ENCODE data around the gene PDPK1.
A peak's percentile ranks its signal among the peaks of the same experiment; 100 is the strongest.
"Not testable (repeated sequence)": the region's sequence is repeated elsewhere in the genome, so short reads cannot be mapped to it uniquely, and the experiment has no call there.

Gene PDPK1

GRCh38 chr16:2587891-2588565 is 50.2 kb downstream of the PDPK1 start:
- DNase-seq (ENCODE audit: low spot score): no peak

- no peak for DNase-seq (ENCODE audit: low spot score)
These were observed 53.8 kb downstream of the PDPK1 start for GRCh38 chr16:2591476-2592240.

- DNase-seq (ENCODE audit: low spot score): no peak
These were observed 55.0 kb downstream of the PDPK1 start for GRCh38 chr16:2592786-2593185.

- DNase-seq (ENCODE audit: low spot score): no peak
These were observed 57.8 kb downstream of the PDPK1 start for GRCh38 chr16:2595393-2596205.

- DNase-seq (ENCODE audit: low spot score): no peak
These were observed 59.1 kb downstream of the PDPK1 start for GRCh38 chr16:2596747-2597559.

GRCh38 chr16:2597560-2597902 is 59.7 kb downstream of the PDPK1 start:
- DNase-seq (ENCODE audit: low spot score): no peak

- DNase-seq (ENCODE audit: low spot score): no peak
These were observed 60.4 kb downstream of the PDPK1 start for GRCh38 chr16:2598133-2598641.

- DNase-seq (ENCODE audit: low spot score): no peak
These were observed 60.9 kb downstream of the PDPK1 start for GRCh38 chr16:2598723-2599122.

GRCh38 chr16:2599165-2599564 is 61.3 kb downstream of the PDPK1 start:
- not testable (repeated sequence) for DNase-seq (ENCODE audit: low spot score)

- not testable (repeated sequence) for DNase-seq (ENCODE audit: low spot score)
These were observed 62.0 kb downstream of the PDPK1 start for GRCh38 chr16:2599785-2600184.

GRCh38 chr16:2601301-2602025 is 63.6 kb downstream of the PDPK1 start:
- DNase-seq (ENCODE audit: low spot score): not testable (repeated sequence)

- not testable (repeated sequence) for DNase-seq (ENCODE audit: low spot score)
These were observed 64.4 kb downstream of the PDPK1 start for GRCh38 chr16:2602175-2602574.

GRCh38 chr16:2603165-2604015 is 65.6 kb downstream of the PDPK1 start:
- DNase-seq (ENCODE audit: low spot score): peak; percentile 95

GRCh38 chr16:2604016-2604369 is 66.2 kb downstream of the PDPK1 start:
- DNase-seq (ENCODE audit: low spot score): peak; percentile 32

GRCh38 chr16:2606820-2607219 is 69.0 kb downstream of the PDPK1 start:
- DNase-seq (ENCODE audit: low spot score): not testable (repeated sequence)

- not testable (repeated sequence) for DNase-seq (ENCODE audit: low spot score)
These were observed 71.5 kb downstream of the PDPK1 start for GRCh38 chr16:2609345-2609744.

GRCh38 chr16:2609827-2610470 is 72.1 kb downstream of the PDPK1 start:
- no peak for DNase-seq (ENCODE audit: low spot score)

GRCh38 chr16:2610781-2611498 is 73.1 kb downstream of the PDPK1 start:
- no peak for DNase-seq (ENCODE audit: low spot score)

GRCh38 chr16:2611499-2611862 is 73.7 kb downstream of the PDPK1 start:
- no peak for DNase-seq (ENCODE audit: low spot score)
